ENCODE measurements around the gene LBH.
A peak's percentile ranks its signal among the peaks of the same experiment; 100 is the strongest.

Gene LBH

GRCh38 chr2:30278419-30278818 is 47.1 kb downstream of the LBH start:
- no peak for DNase-seq

DNA sequence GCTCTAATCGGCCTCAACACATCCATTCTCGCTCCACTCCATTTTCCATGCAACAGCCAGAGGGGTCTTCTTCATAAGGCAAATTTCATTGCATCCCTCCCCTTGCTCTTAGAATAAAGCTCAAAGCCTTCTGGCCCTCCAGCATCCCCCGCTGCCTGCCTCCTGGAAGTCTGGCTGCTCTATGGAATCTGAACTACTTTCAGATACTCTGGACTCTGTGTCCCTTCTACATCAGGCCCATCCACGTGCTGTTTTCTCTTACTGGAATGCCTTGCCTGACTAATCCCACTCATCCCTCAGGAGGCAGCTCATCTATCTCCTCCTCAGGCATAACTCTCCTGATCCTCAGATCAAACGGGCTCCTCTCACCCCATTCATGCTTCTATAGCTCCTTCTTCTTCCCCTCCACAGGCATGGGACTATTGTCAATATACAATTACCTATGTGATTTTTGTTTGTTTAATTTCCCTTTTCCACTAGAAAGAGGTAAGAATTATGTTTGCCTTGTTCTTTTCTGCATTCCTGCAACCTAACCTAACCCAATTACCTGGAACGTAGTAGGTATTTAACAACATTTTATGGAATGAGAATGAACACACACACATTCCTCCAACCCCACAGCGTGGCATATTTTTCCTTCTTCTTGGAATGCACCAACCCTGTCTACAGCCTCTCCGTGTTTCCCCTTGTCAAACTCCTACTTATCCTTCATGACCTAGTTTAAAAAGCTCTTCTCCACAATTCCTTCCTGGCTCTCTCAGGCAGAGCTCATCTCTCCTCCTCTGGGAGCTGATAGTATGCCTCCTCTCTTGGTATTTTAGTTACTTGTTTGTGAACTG is 49.5 kb downstream of the LBH start:
- DNase-seq: peak; percentile 55

GRCh38 chr2:30282081-30282480 is 50.7 kb downstream of the LBH start:
- DNase-seq: no peak

DNA sequence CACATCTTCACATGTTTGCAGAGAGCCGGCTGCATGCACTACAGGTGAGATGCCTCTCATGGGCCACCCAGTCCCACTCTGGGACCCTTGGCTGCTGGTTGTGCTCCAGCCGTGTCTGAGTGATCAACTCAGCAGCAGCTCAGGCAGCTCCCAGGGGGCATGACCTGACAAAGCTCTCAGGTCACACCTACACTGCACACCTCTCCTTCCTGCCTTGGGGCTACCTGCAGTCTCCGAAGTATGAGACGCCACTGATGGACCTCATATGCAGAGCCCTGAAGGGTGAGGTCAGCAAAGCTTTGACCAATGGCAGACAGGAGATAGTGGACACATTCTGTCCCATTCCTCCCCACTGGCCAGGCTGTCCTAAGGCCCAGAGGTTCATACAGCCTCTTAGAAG is 51.4 kb downstream of the LBH start:
- DNase-seq: no peak

DNA sequence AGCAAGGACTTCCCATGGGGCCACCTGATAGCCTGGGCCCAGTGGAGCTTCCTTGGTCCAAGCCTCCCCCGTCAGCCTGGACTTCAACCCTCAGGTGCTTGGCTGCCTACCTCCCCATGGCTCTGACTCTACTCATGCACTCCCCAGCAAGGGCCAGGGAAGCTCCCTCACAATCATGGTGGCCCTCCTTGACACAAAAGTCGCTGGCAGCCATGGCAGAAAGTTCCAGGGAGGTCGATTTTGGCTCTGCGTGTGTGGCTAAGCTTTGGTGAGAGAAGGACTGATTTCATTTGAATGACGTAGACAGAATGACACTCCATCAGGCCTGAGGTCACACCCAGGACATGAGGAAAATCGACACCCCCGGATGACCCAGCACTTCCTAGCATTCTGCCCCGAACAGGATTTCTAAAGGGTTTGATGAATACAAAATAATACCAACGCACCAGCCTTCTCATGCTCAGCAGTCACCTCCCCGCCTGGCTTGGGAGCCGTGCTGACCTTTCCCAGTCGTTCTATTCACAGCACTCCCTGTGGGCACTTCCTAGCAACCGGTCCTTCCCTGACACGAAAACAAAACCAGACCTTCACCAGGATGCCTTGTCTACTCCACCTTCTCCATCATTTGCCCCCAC is 52.7 kb downstream of the LBH start:
- no peak for DNase-seq

DNA sequence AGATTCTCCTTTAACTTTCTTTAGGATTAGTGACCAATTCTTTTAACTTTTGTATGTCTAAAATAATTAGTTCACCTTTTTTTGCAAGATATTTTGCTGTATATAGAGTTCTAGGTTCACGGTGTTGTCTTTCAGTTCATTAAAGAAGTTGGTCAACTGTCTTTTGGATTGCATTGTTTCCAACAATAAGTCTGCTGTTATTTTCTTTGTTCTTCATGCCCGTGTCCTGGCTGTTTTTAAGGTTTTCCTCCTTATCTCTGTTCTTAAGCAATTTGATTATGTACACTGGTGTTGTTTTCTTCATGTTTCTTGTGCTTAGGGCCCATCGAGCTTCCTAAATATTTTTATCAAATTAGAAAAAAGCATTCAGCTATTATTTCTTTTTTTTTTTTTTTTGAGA is 54.4 kb downstream of the LBH start:
- DNase-seq: no peak

DNA sequence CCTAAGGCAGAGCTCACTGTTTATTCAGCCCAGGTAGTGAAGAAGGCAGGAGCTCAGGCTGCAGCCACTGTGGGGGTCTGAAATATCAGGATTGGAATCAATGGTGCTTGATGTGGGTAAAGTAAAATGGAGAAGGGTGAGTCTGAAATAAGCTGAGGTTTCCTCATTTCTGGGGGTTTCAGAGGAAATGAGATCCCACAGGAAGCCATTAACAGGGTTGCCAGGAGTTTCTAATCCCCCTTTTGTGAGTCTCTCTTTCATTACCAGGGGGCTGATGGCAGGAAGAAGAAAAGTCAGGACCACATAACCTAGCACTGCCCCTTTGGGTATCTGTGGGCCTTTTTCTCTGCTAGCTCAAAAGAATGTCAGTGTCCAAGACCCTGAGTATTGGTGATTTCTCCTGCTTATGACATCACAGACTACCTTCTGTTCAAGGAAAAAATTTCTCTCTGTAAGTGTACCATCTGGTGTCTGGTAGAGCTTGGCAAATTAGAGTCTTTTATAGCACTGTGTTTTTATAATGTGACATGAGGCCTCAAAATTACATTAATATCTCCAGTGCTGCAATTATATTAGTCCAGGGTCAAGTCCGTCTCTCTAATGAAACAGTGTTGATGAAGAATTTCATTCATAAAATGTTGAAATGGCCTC is 56.0 kb downstream of the LBH start:
- DNase-seq: no peak

DNA sequence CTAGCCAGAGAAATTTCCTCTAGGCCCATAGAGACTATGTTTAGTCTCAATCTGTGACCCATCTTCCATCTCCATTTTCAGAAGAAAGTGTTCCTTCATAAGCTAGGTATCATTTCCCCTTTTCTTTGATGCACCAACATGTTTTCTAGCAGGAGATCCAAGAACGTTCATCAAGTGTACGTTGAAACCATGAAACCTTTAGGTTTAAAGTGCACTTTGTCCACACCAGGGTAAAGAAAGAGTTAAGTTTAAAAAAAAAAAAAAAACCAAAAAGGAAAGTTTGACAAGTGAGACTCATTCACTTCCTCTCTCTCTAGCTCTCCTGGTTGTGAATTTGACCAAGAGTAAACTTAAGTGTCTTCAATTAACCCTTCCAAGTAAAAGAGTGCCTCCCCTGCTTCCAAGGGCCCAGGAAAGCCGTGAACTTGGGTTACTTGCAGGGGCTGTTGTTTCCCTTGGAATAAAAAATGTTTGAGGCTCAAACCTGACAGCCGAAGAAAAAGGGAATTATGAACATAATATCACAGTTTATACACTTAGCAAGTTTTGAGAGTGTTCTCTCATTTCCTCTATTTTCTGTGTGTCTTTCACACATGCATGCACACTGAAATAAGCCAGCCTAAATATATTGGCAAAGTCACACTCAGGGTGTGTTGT is 56.7 kb downstream of the LBH start:
- no peak for DNase-seq

DNA sequence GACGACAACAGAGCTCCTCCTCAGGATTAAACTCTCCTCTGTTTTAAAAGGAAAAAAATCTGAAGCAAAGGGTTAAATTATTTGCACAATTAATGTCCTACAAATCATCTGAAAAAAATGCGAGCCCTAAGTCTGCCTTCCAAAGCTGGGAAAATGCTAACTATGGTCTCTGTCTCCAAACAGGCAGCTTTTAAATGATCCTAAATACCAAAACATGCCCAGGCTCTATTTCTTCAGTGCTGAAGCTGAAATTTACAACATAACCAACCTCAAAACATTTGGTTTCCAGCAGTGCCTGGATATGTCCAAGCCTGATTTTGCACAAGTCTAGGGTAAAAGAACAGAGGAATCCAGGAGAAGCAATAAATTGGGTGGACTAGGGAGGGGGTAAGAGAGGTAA is 57.2 kb downstream of the LBH start:
- no peak for DNase-seq

DNA sequence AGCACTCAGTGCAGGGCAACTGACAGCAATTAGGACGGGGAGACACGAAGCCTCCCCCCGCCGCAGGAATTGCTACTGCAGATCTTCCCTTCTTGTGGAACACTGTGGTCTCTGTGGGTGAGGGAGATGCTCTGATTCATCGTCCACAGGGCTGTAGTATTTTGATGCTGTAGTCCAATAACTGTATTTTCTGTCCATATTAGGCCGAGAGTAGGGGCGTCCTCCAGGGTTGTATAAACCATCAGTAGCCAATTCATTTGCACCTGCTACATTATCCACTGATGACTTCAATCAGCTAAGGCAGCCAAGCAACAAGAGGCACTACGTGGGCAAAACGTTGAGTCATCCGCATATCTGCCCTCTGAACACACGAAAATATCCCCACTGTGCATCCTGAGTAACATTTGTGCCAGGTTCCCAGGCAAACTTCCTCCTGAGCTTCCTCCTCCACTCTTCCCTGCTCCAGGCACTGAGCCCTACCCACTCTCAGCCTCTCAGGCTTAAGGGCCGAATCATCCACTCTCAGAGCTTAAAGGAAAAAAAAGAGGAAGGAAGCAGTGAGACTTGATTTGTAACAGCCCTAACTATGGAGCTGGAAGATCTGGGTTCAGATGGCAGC is 62.1 kb downstream of the LBH start:
- DNase-seq: peak; percentile 97

DNA sequence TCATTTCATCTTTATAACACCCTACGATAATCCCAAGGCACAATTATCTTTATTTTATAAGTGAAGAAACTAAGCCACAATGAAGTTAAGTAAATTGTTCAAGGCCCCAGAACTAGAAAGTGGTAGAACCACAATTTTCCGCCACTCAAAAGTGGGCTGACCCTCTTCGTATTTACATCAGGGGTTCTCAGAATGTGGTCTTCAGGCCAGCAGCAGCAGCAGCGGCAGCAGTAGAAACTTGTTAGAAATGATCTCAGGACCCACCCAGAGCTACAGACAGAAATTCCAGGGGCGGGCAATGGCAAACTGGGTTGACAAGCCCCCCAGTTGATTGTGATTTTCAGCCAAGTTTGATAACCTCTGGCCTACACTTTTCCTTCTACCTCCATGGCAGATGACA is 62.8 kb downstream of the LBH start:
- DNase-seq: no peak

- DNase-seq: no peak
These were observed 65.2 kb downstream of the LBH start for GRCh38 chr2:30296496-30296895.

GRCh38 chr2:30298302-30298701 is 67.0 kb downstream of the LBH start:
- DNase-seq: no peak

GRCh38 chr2:30300122-30300455 is 68.8 kb downstream of the LBH start:
- no peak for DNase-seq

GRCh38 chr2:30300456-30301221 is 69.3 kb downstream of the LBH start:
- peak; percentile 18 for DNase-seq

DNA sequence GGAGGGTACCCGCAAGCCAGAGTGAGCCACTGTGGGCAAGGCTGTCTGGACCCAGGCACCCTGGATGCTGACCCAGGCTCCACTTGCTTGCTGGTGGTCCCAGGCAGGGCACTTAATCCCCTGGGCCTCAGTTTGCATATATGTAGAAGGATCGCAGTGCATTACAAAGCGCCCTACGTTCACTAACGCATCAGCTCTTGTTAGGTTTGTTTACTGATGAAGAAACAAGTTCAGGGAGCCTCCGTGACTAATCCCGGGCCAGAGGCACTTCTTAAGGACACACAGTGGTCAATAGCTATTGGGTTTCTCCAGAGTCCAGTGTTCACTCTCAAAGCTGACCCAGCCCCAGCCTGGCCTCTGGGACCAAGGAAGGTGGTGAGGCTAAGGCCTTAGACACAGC is 70.2 kb downstream of the LBH start:
- DNase-seq: peak; percentile 35

- DNase-seq: no peak
These were observed 71.2 kb downstream of the LBH start for GRCh38 chr2:30302566-30302965.

DNA sequence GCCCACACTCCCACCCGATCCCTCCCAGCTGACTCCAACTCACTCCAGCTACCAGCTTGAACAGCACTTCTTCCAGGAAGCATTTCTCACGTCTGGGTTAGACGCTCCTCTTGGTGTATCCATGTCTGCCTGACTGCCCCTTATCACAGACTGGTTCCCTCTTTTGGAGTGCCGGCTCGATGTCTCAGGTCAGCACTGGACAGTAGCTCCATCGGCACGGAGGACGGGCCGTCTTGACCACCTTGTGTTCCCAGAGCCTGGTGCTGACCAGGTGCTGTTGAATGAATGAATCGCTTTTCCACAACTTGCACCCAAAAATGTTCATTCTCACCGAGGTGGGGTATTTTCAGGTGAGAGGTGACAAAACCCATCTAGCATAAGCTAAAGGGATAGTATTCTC is 71.8 kb downstream of the LBH start:
- DNase-seq: no peak

DNA sequence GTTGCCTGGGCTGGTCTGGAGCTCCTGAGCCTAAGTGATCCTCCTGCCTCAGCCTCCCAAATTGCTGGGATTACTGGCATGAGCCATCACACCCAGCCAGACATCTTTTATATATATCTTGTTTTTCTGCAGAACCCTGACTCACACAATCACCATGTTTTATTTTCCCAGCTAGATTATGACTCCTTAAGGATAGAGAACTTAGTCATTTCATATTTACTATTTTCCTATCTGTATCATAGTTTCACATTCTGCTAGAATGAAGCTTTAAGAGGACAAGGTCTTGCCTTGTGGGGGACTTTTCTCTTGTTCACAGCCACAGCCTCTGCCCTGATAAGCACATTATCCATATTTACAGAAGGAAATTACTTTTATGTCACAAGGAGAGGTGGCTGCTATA is 73.9 kb downstream of the LBH start:
- DNase-seq: peak; percentile 24

GRCh38 chr2:30306522-30306921 is 75.2 kb downstream of the LBH start:
- no peak for DNase-seq

- DNase-seq: no peak
These were observed 76.9 kb downstream of the LBH start for GRCh38 chr2:30308280-30308679.
